Right forelimb (tissue), 1 donor: ENCODE data around the gene CCDC18.
"Not testable (repeated sequence)": the region's sequence is repeated elsewhere in the genome, so short reads cannot be mapped to it uniquely, and the experiment has no call there.

Experiments
- DNase-seq: peaks from one replicate; pipeline ENCODE4 v3.0.0-alpha.2; 2018

The CCDC18 gene, protein sequence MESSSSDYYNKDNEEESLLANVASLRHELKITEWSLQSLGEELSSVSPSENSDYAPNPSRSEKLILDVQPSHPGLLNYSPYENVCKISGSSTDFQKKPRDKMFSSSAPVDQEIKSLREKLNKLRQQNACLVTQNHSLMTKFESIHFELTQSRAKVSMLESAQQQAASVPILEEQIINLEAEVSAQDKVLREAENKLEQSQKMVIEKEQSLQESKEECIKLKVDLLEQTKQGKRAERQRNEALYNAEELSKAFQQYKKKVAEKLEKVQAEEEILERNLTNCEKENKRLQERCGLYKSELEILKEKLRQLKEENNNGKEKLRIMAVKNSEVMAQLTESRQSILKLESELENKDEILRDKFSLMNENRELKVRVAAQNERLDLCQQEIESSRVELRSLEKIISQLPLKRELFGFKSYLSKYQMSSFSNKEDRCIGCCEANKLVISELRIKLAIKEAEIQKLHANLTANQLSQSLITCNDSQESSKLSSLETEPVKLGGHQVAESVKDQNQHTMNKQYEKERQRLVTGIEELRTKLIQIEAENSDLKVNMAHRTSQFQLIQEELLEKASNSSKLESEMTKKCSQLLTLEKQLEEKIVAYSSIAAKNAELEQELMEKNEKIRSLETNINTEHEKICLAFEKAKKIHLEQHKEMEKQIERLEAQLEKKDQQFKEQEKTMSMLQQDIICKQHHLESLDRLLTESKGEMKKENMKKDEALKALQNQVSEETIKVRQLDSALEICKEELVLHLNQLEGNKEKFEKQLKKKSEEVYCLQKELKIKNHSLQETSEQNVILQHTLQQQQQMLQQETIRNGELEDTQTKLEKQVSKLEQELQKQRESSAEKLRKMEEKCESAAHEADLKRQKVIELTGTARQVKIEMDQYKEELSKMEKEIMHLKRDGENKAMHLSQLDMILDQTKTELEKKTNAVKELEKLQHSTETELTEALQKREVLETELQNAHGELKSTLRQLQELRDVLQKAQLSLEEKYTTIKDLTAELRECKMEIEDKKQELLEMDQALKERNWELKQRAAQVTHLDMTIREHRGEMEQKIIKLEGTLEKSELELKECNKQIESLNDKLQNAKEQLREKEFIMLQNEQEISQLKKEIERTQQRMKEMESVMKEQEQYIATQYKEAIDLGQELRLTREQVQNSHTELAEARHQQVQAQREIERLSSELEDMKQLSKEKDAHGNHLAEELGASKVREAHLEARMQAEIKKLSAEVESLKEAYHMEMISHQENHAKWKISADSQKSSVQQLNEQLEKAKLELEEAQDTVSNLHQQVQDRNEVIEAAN (N-terminal part only)

DNA sequence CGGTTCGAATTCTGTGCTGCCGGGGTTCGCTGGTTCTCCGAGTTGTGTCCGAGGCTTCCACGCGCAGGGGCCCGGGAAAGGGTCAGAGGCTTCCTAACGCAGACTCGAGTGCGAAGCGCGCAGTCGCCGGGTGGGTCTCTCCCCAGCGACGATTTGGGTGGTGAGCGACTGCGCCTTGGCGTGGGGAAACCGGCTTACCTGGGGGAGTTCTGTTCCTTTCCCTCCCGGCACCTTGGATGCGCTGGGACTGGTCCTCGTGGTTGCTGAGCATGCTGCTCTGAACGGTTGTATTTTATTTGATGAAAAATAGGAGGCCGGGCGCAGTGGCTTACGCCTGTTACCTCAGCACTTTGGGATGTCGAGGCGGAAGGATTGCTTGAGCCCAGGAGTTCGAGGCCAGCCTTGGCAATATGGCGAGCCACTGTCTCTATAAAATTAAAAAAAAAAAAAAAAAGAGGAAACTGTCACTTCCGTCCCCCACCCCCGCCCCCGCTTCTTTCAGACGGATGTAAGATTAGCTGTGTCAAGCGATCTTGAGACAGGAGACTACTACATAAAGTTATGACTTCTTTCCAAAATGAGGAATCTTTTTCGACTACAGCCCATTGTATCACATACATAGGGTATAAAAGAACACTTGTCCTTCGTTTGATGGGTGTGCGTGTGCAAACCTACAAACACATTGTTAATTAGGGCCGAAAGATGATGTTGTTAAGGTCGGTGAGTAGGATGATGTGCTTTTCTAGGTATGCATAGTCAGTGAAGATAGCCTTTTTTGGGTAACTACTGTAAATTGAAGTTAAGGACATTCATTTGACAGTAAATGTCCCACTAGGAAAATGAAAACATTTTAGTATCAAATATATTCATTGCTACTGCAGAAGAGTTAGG is at the start of gene CCDC18:
Gene CCDC18, plus strand, starts transcription at position 2 of the 891 bp plus-strand sequence. CDS start 2,638 bp downstream, outside the sequence.
- no peak for DNase-seq

DNA sequence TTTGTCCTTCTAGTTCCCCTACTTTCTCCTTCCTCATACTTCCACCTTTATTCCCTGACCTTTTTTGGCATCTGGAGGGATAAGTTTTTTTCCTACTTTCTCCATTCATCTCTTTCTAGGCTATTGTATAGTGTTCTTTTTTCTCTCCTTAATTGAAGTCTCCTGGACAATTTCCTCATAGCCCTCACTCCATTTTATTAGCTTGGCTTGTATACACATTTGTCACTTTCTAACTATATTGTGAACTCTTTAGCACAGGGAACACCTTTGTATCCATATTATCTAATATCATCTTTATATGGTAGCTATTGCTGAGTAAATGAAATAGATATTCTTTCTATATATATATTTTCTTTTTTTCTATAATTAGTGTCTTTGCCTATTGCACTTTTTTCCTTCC is 47.9 kb upstream of the CCDC18 start:
- no peak for DNase-seq

DNA sequence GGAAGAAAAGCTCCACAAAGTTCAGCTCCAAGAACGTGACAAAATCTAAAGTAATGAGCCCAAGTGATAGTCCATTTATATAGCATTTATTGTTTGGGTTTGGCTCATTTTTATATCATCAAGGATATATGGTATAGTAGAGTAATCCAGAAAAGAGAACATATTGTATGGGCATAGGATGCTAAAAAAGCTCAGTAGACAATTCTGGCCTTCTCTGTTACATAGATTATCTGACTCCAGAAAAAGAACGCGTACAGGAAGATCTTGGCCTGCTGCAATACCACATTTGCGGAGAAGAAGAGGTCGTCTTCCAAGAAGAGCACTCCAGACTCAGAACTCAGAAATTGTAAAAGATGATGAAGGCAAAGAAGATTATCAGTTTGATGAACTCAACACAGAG is 44.1 kb upstream of the CCDC18 start:
- no peak for DNase-seq

DNA sequence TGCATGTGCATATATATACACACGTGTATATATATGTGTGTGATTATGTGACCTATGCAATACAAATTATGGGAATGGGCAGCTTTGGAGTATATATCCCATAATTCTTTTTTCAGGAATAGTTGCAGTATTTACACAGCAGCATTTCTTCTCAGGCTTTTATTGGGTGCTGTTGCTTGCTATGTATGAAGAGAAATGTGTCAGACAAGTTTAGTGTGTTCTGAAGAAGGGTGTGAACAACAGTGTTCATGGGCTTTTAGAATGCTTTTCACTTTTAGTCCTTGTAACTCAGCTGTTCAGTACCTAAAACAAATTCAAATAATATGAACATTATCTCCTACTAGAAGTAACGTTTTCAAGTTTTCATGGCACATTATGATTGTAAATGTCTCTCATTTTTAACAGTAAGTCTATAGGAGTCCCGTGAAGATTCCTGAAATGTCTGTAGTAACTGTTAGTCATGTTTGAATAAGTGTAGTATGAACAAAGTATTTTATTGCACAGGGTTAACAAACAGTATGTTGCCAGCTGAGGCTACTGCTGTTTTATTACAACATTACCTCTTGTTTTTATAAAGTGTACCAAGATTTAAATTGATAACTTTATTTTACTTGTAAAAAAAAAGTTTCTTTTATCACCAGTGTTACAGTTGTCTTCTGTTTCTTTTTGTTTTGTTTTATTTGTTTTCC is 42.8 kb upstream of the CCDC18 start:
- no peak for DNase-seq

DNA sequence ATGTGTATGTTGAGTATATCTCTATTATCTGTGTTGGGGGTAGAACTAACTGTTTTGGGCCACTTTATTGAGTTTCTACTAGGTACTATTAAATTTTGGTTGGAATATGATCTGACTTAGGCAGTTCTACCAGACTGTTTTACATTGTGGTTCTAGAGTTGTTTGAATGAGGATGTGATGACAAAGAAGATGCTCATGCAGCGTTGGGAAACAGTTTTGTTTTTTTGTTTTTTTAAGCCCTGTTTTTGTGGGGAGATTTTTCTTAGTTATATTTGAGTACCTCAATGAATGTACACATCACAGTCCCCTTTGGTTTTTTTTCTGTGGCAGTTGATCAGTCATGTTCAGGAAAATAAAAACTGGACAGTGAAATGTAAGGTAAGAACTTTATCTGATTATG is 40.4 kb upstream of the CCDC18 start:
- no peak for DNase-seq

DNA sequence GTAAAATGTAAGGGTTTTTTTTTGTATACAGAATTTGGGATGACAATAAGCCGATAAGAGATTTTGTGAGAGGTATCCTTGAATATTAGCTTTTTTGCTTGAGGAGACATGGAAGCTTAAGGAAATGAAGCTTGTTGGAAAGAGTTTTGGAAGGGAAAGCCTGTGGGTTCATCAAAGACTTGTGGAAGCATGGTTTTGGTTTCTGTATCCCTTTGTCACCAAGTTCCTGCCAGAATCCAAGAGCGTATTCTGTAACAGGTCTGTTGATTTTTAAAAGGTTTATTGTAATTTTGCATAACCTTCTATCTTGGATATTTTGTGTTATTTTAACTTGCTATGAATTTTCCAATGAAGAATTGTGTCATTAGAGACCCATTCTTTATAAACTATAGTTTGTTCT is 38.4 kb upstream of the CCDC18 start:
- no peak for DNase-seq

DNA sequence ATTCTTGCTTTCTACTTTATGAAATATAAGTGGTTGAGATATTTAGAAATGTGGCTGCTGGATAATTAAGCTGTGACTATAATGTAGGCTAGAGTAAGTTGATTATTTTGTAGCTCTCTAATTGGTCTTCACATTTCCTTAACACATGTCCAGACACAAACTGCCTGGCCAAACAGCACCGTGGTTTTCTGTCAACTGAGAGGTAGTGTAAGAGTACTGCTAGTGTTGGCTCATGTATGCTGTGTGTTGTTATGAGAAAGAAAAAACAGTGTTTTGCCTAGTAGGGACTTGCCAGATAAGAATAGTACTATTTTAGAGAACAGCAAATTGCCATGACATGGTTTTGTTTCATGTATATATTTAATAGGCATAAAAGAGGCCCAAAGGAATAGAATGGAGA is 37.4 kb upstream of the CCDC18 start:
- no peak for DNase-seq

DNA sequence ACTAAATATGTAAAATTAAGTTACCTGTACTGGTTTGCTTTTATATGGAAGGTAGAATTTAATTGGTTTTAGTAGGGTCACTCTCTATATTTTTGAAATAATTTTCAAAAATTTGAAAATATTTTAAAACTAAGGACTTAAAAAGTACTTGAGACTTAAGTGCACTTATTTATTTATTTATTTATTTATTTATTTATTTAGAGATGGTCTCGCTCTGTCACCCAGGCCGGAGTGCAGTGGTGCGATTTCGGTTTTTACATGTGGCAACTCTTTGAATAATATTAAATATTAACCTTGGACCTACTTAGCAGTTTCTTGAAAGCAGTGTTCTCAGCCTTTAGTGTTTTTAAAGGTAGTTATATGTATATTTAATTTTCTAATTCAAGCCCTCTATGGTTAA is 36.8 kb upstream of the CCDC18 start:
- DNase-seq, result no peak

DNA sequence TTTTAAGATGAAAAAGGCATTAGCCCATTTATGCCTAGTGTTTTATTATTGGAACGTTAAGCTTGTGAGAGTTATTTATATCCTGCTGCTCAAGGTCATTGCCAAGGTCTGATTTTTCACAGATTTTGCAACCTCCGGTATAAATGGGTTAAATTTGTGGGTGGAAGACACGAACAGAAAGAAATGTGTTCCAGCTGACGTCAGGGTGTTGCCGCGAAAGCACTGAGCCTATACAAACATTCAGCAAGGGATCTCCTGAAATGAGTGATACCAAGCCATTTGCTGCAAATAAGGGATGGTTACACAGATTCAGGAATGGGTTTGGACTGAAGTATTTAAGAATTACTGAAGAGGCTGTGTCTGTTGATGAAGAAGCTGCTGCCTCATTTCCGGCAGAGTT is 32.5 kb upstream of the CCDC18 start:
- no peak for DNase-seq

DNA sequence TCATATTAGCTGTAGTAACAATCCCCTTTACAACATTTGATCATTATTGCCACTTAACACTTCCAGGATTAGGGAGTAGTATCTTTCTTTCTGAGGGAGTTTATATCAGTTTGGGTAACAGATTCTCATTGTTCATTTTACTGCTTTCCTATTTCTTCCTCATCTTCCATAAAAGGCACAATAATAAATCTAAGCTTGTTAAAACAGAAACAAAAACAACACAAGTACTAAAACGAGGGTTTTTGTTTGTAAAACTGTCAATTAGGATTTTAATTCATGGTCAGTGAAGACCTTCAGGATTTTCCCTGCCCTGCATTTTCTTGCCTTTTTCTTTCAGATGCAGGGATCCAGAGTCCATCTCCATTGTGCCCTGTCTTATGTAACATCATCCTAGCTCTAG is 29.8 kb upstream of the CCDC18 start:
- no peak for DNase-seq

DNA sequence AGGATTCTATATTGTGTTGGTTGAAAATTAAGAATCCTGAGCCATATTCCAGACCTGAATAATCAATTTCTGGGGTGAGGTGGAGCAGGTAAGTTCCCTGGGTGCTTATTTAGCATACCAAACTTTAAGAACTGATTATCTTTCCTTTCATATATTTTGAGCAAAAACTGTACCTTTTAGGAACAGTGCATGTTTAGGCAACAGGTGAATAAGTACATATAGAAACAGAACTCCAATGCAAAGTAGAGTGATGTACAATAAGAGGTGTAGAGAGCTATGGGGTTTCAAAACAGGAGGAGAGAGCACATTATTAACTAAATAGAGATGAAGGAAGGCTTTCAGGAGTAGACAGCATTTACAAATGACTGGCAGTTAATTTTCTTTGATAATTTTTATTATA is 29.1 kb upstream of the CCDC18 start:
- DNase-seq, result no peak

DNA sequence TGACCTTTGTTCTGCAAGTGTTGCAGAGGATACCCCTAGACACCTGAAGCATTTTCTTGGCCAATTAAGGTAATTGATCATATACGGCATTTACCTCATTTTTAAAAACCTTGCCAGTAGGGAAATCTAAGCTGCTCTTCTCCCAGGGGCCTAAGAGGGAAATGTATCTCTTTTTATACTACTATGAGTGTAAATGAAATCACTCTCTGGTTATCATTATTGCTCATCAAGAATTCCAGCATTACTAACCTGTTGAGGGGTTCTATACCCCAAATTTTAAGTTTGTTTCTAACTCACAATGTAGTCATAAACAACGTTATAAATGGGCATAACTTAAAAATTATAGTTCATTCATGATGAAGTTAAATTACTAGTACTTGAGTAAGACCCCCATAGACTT is 27.7 kb upstream of the CCDC18 start:
- no peak for DNase-seq

DNA sequence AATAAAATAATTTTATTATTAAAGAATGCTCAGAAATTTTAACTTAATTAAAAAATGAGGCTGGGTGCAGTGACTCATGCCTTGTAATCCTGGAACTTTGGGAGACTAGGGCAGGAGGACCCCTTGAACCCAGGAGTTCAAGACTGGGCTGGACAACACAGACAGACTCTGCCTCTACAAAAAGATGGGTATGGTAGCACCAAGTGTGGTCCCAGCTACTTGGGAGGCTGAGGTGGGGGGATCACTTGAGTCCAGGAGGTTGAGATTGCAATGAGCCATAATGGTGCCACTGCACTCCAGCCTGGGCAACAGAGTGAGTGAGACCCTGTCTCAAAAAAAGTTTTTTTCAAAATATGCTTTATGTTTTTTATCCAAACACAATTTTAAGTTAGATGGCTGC is 25.6 kb upstream of the CCDC18 start:
- DNase-seq, result no peak

DNA sequence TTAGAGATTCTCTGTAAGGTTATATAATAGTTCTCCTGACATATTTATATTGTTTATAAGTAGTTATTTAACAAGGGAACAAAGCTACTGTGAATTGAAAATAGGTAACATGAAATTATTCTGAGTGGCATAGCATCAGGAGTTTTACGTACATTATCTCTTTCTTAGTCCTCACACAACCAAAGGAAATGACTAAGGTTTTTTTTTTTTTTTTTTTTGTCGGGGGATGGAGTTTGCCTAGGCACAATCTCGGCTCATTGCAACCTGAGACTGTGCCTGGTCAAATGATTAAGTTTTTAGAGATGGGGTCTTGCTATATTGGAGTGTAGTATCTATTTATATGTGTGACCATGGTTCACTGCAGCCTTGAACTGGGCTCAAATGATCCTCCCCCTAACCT is 25.2 kb upstream of the CCDC18 start:
- no peak for DNase-seq

DNA sequence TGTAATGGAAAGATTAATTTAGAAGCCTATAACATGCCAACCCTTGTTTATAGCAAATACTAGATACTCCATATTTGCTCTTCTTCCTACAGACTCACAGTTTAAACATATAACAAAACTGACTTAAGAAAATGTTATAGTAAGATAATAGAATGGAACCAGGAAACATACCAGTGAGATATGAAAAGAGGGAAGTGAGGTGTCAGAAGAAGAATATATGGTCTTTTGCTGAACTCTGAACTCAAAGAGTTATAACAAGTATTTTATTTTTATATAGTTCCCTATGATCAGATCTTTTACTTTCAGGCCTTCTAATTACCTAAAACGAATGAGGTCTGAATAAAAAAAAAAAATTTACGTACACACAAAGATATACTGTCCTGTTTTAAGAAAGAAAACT is 21.2 kb upstream of the CCDC18 start:
- DNase-seq, result no peak

DNA sequence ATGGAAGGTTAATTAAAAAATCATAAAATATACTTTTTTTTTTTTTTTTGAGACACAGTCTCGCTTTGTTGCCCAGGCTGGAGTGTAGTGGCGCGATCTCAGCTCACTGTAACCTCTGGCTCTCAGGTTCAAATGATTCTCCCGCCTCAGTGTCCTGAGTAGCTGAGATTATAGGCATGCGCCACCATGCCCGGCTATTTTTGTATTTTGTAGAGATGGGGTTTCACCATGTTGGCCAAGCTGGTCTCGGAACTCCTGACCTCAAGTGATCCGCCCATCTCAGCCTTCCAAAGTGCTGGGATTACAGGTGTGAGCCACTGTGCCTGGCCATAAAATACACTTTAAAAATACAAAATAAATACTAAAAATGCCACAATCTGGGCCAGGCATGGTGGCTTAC is 17.2 kb upstream of the CCDC18 start:
- not testable (repeated sequence) for DNase-seq

DNA sequence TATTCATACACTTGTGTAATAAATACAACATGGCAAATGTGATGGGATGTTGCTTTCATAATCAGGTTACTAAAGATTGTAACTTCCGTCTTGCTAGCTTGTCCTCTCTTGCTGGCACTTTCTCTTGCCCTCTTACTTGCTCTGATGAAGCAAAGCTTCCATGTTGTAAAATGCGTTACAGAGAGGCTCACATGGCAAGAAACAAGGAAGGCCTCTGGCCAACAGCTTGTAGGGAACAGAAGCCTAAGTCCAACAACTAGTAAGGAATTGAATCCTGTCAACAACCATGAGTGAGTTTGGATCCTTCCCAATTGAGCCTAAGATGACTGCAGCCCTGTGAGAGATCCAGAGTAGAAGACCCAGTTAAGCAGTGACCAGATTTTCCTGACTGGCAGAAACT is 15.7 kb upstream of the CCDC18 start:
- DNase-seq, result no peak

DNA sequence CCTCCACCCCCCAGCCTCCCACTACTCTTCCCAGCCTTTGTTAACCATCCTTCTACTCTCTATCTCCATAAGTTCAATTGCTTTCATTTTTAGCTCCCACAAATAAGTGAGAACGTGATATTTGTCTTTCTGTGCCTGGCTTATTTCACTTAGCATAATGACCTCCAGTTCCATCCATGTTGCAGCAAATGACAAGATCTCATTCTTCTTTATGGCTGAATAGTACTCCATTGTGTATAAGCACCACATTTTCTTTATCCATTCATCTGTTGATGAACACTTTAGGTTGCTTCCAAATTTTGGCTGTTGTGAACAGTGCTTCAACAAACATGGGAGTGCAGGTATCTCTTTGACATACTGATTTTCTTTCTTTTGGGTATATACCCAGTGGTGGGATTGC is 14.6 kb upstream of the CCDC18 start:
- not testable (repeated sequence) for DNase-seq

DNA sequence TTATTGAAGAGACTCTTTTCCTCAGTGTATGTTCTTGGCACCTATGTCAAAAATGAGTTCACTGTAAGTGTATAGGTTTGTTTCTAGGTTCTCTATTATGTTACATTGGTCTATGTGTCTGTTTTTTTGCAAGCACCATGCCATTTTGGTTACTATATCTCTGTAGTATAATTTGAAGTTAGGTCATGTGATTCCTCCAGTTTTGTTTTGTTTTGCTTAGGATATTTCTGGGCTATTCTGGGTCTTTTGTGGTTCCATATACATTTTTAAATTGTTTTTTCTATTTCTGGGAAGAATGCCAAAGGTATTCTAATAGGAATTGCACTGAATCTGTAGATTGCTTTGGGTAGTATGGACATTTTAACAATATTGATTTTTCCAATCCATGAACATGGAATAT is 13.5 kb upstream of the CCDC18 start:
- DNase-seq, result no peak

DNA sequence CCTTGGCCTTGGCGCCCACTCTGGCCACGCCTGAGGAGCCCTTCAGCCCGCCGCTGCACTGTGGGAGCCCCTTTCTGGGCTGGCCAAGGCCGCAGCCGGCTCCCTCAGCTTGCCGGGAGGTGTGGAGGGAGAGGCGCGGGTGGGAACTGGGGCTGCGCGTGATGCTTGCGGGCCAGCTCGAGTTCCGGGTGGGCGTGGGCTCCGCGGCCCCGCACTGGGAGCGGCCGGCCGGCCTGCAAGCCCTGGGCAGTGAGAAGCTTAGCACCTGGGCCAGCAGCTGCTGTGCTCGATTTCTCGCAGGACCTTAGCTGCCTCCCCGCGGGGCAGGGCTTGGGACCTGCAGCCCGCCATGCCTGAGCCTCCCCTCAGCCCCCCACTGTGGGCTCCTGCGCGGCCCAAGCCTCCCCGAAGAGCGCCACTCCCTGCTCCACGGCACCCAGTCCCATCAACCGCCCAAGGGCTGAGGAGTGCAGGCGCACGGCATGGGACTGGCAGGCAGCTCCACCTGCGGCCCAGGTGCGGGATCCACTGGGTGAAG is 10.3 kb upstream of the CCDC18 start:
- not testable (repeated sequence) for DNase-seq

DNA sequence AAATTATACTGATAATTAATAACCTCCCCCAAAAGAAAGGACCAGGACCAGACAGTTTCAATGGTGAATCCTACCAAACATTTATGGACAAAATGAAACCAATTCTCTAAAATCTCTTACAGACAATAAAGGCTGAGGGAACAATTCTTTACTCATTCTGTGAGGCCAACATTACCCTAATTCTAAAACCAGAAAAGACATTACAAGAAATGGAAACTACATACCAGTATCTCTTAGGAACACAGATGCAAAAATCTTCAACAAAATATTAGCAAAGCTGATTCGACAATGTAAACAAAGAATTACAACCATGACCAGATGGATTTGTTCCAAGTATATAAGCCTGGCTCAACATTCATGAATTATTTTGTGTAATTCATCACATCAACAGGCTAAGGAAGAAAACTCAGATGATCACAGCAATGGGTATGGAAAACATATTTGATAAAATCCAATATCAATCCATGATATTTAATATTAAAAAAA is 8.9 kb upstream of the CCDC18 start:
- no peak for DNase-seq
